ELR (cell line): Measurements from ENCODE around the gene STARD4.

ENCODE experiments used
- DNase-seq: peaks from one replicate; pipeline ENCODE4 v3.0.0-alpha.2; 2015; ENCODE audit warnings: low read depth

STARD4 gene, protein sequence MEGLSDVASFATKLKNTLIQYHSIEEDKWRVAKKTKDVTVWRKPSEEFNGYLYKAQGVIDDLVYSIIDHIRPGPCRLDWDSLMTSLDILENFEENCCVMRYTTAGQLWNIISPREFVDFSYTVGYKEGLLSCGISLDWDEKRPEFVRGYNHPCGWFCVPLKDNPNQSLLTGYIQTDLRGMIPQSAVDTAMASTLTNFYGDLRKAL

DNA sequence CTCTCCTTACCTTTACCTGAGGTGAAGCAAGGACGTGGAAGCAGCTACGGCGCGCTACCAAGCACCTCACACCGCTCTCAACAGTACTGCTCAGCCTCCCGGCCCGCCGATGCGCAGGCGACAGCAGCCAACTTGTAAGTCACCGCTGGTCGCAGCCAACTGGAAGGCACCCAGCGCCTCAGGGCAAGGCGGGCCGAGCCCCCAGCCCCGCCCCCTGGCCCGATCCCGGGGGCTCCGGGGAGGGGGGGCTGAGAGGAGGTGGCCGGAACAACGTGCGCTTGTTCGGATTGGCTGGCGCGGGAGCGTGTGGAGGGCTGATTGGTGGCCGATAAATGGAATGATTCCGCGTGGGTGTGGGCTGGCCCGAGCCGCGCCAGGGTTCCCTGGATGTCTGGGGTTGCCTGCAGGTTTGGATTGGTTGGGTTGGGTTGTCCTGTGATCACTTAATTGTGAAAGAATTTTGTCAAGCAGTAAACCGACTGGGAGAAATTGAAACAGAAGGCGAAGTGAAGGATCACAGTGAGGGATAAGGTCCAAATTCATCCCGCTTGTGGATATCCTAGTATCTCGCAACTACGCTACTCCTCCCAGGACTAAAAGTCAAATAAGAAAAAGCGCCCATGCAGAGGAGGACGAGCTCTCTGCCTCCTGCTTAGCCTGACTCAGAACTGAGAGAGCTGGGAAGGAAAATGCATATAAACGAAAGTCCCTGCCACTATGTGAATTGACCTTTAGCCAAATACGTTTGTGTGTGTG lies at the start of gene STARD4:
Gene STARD4 (minus strand): TSS at position 161 of the 756 bp plus-strand sequence. CDS start 5,102 bp downstream, outside the sequence.
- peak; percentile 89 for DNase-seq

DNA sequence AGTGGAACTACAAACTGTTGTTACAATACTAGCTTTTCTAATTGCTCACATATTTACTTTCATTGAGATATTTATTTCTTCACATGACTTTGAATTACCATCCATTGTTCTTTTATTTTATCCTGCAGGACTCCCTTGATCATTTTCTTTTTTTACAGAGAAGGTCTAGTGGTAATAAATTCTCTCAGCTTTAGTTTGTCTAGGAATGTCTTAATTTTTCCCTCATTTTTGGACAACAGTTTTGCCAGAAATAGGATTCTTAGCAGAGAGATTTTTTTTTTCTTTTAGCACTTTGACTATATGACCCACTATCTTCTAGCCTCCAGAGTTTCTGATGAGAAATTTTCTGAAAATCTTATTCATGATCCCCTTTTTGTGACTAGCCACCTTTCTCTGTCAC lies 47.3 kb upstream of the STARD4 start:
- DNase-seq: no peak

GRCh38 chr5:111557686-111558085 lies 45.4 kb upstream of the STARD4 start:
- DNase-seq: no peak

- no peak for DNase-seq
These were observed 44.8 kb upstream of the STARD4 start for GRCh38 chr5:111557111-111557510.

- DNase-seq: no peak
These were observed 44.2 kb upstream of the STARD4 start for GRCh38 chr5:111556501-111556900.

DNA sequence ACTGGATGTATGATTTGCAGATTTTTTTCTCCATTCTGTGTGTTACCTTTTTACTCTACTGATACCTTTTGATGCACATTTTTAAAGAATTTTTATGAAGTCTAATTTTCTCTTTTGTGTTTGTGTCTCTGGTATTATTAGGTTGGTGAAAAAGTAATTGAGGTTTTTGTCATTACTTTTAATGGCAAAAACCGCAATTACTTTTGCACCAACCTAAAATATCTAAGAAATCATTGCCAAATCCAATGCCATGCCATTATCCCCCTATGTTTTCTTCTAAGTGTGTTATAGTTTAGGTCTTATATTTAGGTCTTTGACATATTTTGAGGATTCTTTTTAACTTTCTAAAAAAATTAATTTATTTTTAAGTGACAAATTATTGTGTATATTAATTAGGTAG lies 43.4 kb upstream of the STARD4 start:
- no peak for DNase-seq

DNA sequence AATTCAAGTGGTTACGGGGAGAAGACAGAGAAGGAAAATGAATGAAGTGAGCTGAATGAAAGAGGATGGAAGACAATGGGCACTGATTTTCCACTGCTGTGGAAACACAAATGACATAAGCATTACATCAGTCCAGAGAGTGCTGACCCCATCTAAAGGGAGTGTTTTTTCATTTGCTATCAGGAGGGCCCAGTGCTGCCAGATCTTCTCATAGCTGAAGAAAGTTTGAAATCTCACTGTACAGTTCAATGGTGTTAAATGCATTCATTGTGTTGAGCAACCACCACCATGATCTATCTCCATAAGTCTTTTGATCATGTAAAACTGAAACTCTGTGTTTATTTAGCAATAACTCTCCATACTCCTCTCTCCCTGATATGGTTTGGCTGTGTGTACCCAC lies 41.5 kb upstream of the STARD4 start:
- no peak for DNase-seq

DNA sequence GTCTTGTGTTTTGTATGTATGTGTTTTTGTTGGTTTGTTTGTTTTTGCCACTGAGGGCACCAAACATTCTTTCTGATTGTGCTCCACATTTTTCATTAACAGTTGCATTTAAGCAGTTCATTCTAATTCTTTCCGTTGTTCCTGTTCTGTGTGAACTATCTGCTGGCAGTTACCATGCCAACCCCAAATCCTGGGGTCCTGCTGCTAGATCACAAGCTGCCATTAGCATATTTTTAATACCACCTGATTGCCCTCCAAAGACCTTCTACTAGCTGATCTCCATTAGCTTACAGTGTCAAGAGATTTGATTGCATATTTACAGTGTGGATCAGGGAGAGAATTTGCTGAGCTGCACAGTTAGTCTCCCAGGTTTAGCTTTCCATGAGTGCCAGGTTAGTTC lies 40.6 kb upstream of the STARD4 start:
- DNase-seq: no peak

GRCh38 chr5:111552492-111552891 lies 40.2 kb upstream of the STARD4 start:
- no peak for DNase-seq

DNA sequence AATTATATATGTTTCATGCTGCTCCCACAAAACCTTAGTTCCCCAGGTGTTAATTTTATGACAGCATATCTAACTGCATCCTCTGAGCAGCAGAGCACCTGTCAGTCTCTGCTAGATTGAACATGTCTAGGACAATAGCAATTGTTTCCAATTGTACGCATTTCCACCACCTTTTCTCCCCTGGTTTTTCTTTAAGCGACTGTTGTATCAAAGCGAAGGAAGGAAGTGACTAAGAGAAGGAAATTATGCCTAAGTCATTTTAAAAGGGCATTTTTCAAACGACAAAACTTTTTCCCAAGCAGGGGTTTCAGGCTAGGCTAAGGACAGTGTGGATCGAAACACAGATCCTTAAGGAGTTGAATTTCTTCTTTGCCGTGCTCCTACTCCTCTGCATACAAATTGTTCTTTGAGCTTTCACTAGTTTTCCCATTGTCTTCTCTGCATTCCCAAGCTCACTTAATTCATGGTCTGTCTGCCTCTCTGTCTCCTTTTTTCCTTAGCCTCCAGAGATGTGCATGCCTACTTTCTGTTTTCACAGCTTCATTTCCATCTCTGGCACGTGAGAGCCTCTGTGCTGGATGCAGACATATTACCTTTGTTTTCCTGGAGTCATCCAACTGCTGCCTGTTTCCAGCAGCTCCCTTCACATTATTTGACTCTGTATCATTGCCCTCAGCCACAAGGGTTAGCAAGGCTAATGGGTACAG lies 39.4 kb upstream of the STARD4 start:
- DNase-seq: peak; percentile 30

DNA sequence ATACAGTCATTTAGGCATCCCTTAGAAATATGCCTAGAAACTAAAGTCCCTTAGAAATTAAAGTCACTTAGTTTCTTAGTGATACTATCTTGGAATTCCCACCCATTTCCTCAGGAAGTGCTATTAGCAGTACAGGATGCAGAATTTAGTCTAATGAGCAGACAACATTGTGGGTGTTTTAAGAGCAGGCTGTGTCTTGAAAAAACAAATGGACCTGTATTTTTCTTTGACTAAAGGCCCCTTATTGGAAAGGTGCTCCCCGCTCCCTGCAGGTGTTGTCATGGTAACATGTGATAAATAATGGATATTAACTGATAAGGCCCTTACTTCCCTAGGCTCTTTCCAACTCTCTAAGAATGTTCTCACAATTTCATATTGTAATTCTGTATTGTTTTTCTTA lies 38.8 kb upstream of the STARD4 start:
- DNase-seq: no peak

DNA sequence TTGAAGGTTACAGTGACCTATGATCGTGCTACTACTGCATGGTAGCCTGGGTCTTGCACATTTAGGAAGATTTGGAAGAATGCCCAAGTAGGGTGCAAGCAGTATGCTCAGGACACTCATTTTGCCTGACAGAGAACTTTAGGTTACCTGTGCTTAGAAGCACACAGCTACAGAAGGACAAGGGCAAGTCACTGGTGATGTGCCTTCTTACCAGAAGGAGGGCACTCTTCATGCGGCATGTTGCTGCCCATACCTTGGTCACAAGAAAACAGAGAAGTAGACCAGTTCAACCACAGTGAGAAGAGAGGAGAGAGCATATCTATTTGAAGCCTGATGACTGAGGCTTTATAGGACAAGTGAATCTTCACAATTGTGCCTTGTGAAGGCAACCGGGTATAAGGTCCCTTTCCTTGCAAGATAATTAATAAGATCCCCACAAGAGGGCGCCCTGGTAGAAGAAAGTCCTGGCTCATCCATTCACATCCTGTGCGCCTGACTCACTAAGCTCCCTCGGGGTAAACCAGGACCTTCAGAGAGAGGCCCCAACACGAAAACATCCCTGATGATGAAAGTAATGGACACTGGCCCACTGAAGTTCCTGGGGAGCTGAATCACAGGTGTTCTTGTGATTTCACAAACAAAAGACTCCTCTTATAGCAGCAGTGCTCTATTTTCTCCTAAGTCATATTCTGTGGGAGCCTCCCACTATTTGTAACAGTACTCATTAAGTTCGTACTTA lies 38.1 kb upstream of the STARD4 start:
- DNase-seq: peak; percentile 97

DNA sequence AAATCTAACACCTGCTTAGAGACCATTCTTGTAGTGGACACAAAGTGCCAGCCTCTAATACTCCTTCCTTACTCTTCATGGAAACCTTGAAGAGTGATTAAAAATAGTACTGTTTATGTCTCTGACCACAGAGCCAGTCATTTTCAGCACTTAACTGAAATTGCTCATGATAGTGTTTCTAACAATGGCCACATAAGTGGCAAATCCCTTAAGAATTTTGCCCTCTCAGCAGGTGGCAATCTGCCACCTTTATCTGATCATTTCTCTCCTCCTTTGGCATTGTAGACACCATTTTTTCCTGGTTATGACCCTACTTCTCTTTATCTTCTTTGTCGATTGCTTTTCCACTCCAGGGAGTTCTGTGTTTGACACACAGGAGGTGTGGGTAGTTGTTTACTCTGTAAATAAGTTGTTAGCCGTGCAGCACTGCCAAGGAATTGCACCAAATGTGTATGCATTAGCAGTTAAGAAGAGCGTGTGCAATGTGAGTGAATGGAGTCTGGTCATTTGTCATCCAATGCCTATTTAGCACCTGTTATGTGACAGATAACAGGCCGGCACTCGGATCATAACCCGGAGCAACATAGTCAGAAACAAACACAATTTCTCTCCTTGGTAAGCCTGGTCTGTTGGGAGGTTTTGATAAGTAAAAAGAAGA lies 36.8 kb upstream of the STARD4 start:
- DNase-seq: peak; percentile 7

DNA sequence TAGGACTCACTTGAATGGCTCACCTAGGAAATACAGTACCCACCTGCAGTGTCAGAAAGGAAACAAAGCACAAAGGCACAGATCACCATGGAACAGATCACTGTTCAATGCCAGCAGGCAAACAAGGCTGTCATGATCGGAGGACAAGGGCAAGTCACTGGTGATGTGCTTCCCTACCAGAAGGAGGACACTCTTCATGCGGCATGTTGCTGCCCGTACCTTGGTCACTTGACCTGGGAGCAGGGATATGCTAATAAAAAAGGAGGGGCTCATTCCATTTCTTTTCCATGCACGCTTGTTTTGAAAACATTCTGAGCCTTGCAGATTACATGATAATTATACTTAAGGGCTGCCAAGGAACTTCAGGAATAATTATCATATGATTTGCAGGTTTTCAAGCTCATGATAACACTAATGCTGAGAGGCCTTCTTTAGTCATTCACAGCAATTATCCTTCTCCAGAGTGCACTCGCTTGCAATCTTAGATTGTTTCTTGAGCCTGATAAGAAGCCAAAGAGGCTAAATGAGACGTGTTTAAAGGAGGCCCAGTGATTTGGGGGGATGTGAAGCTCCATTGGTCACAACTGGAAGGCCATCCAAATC lies 36.1 kb upstream of the STARD4 start:
- DNase-seq: no peak

DNA sequence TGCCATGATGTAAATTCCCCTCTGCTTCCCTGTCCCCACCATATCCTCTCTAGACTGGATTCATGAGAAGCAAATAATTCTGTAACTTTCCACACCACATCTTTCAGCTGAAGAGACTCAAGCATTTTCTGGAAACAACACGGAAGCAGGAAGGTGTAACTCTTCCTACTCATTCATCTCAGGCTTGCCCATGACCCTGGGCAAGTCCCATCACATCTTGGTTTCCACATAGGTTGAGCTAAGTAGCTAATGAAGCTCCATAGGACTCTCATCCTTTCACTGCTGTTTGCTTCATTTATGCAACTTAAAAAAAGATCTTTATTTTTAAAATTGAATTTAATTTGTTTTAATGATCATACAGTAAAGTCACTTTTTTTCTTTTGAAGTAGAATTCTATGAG lies 32.7 kb upstream of the STARD4 start:
- DNase-seq: no peak

- no peak for DNase-seq
These were observed 25.0 kb upstream of the STARD4 start for GRCh38 chr5:111537141-111538024.

DNA sequence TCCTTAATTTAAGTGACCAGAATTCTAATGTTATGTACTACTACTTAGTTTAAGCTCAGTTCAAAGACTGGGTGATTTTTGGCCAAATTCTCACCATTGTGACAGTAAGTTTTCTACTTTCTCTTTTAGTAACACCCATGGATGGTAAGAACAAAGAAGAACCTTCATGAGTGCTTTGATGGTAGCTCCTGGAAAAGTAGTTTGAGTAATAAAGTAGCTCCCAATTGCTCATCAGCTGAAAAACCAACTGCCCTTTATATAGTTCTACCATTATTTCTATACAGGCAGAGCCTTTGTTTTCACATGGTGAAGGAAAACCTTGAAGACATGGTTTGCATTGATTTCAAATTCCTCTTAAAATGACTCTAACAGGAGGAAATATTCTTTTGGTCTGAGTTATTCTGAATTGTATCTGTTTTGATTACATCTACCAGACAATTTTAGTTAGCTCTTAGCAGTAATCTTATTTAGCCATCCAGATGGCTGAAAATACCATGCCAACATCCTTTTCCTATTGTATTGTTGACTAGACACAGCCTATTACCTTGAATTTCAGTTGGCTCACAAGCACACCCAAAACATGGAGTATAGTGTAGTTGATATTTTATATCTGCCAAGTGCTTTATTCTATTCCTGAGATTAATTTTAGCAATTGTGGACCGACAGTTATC lies 23.7 kb upstream of the STARD4 start:
- DNase-seq: no peak

DNA sequence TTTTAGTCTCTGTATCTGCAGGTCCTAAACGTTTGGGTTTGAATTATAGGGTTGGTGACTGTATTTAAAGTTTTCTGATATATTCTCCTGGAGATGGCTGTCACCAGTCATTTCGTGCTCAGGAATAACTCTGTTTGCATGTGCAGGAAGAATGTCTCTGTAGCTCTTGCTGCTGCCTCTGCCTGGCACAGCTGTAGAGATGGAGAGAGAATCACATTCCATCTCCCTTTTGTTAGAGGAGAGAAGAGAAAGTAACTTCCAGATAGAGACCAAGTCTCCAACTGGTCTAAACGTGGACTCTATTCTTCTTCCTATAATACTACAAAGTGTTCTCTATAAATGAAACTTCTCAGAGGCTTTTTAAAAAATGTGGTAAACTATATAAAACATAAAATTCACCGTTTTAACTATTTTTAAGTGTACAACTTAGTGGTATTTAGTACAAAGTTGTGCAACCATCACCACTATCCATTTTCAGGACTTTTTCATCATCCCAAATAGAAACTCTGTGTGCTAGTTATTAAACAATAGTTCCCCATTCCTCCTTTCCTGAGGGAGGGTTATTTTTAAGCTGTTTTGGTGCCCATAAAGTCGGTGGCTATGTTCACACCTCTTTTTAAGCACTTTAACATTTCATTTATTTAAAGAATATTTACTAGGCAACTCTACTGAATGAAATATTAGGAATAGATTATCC lies 20.7 kb upstream of the STARD4 start:
- no peak for DNase-seq

GRCh38 chr5:111530298-111530740 lies 18.0 kb upstream of the STARD4 start:
- peak; percentile 78 for DNase-seq
